SK-N-SH (cell line): ENCODE measurements around the gene PPP1R9A. TPM values are rescaled to one million over a fixed set of nuclear protein-coding genes. Genes with fewer than 3 reads are reported as not detected.

Experiments used
- CTCF ChIA-PET: fragments of 300-600, 350-600 bp; formaldehyde crosslinking; extraction: SDS; loops from one replicate; lab custom pipeline; 2021; lab: Yijun Ruan, JAX
- POLR2A ChIA-PET: fragments of 350-600 bp; sonication (Branson Sonifier 250); formaldehyde crosslinking; extraction: SDS; loops from one replicate; lab custom pipeline; 2020; ENCODE audit warnings: antibody characterized with exemption, inconsistent platforms; lab: Yijun Ruan, JAX
- DNase-seq: peaks from one replicate; pipeline ENCODE4 v3.0.0; 2012
- H2AFZ ChIP-seq: fragments of 200-600 bp; sonication (generic); 2 replicates; pipeline ENCODE4 v1.8.1; 2016; ENCODE audit warnings: antibody characterized with exemption, mild to moderate bottlenecking, low read depth
- H3F3A ChIP-seq: fragments of 200-600 bp; sonication (generic); replicated peaks from 2 replicates; pipeline ENCODE3; 2016; ENCODE audit warnings: antibody characterized with exemption, mild to moderate bottlenecking; ENCODE audit not compliant: insufficient read depth
- H3K27ac ChIP-seq, 2 experiments: fragments of 200-500 bp in 1 of 2; fragments of 200-600 bp in 1 of 2; sonication (Bioruptor generic) in 1 of 2; sonication (generic), shearing (Covaris generic) in 1 of 2; 2 replicates each; pipeline versions ENCODE4 v1.5.1 to v1.6.1; 2014 to 2016; ENCODE audit warnings: low read depth in 2 of 2, inconsistent platforms in 1 of 2, low read length in 1 of 2, mild to moderate bottlenecking in 1 of 2, mixed read lengths in 1 of 2
- H3K27me3 ChIP-seq: fragments of 200-600 bp; sonication (generic), shearing (Covaris generic); 2 replicates; pipeline ENCODE4 v1.6.1; 2016; ENCODE audit warnings: mixed run types; ENCODE audit not compliant: insufficient read depth
- H3K36me3 ChIP-seq, 2 experiments: fragments of 200-500 bp in 1 of 2; fragments of 200-600 bp in 1 of 2; sonication (Bioruptor generic) in 1 of 2; sonication (generic) in 1 of 2; replicated peaks in 1 of 2; 2 replicates each; pipeline versions ENCODE3 to v1.5.1; 2014 to 2016; ENCODE audit warnings: low read length in 1 of 2, mild to moderate bottlenecking in 1 of 2; ENCODE audit not compliant: insufficient read depth in 2 of 2, control insufficient read depth in 1 of 2
- H3K4me1 ChIP-seq, 2 experiments: fragments of 200-500 bp in 1 of 2; fragments of 200-600 bp in 1 of 2; sonication (Bioruptor generic) in 1 of 2; sonication (generic), shearing (Covaris generic) in 1 of 2; 2 replicates each; pipeline versions ENCODE4 v1.5.1 to v1.6.1; 2014 to 2016; ENCODE audit warnings: low read depth in 1 of 2, low read length in 1 of 2, mixed run types in 1 of 2; ENCODE audit not compliant: insufficient read depth in 2 of 2, control insufficient read depth in 1 of 2
- H3K4me2 ChIP-seq: fragments of 200-600 bp; sonication (generic), shearing (Covaris generic); 2 replicates; pipeline ENCODE4 v1.6.1; 2017; ENCODE audit warnings: mixed run types
- H3K4me3 ChIP-seq, 2 experiments: fragments of 200-500 bp in 1 of 2; fragments of 200-600 bp in 1 of 2; sonication (Bioruptor generic) in 1 of 2; sonication (generic), shearing (Covaris generic) in 1 of 2; 2 replicates each; pipeline versions ENCODE4 v1.5.1 to v1.8.1; 2014 to 2016; ENCODE audit warnings: low read depth in 2 of 2, inconsistent platforms in 1 of 2, low read length in 1 of 2, mild to moderate bottlenecking in 1 of 2, mixed read lengths in 1 of 2, moderate library complexity in 1 of 2
- H3K79me2 ChIP-seq: fragments of 200-600 bp; sonication (generic); 2 replicates; pipeline ENCODE4 v1.8.1; 2017; ENCODE audit warnings: mild to moderate bottlenecking; ENCODE audit not compliant: insufficient read depth
- H3K9ac ChIP-seq: fragments of 200-600 bp; sonication (generic); 2 replicates; pipeline ENCODE4 v1.6.1; 2017; ENCODE audit warnings: mixed run types
- H3K9me2 ChIP-seq: fragments of 200-600 bp; sonication (generic); 2 replicates; pipeline ENCODE4 v1.6.1; 2017; ENCODE audit warnings: mixed run types
- H3K9me3 ChIP-seq: fragments of 200-600 bp; sonication (generic); 2 replicates; pipeline ENCODE4 v1.6.1; 2017; ENCODE audit warnings: mixed run types, mild to moderate bottlenecking, moderate library complexity
- H4K20me1 ChIP-seq: fragments of 200-600 bp; sonication (generic); 2 replicates; pipeline ENCODE4 v1.6.1; 2017; ENCODE audit warnings: mild to moderate bottlenecking, mixed run types; ENCODE audit not compliant: insufficient read depth
- CHD2 ChIP-seq: fragments of 150-350 bp; IDR thresholded peaks from 2 replicates; pipeline ENCODE4 v1.6.1; 2018; ENCODE audit warnings: low read length; ENCODE audit not compliant: partially characterized antibody
- ELF1 ChIP-seq: IDR thresholded peaks from 2 replicates; pipeline ENCODE4 v1.4.0; 2012
- EP300 ChIP-seq, 2 experiments: IDR thresholded peaks; 2 replicates each; pipeline versions ENCODE4 v1.4.0 to v1.6.1; 2012; ENCODE audit warnings: borderline replicate concordance in 1 of 2, low read depth in 1 of 2, low read length in 1 of 2
- FOXJ3 ChIP-seq: sonication (generic); formaldehyde crosslinking; IDR thresholded peaks from 2 replicates; pipeline ENCODE4 v1.5.1; 2020; ENCODE audit warnings: mild to moderate bottlenecking, missing genetic modification reagents
- GABPA ChIP-seq: IDR thresholded peaks from 2 replicates; pipeline ENCODE4 v1.4.0; 2012; ENCODE audit warnings: low read depth, mild to moderate bottlenecking
- MEF2A ChIP-seq: IDR thresholded peaks from 2 replicates; pipeline ENCODE4 v1.4.0; 2012; ENCODE audit warnings: low read depth, borderline replicate concordance
- NFIC ChIP-seq: IDR thresholded peaks from 2 replicates; pipeline ENCODE4 v1.4.0; 2012; ENCODE audit warnings: borderline replicate concordance
- NRF1 ChIP-seq: IDR thresholded peaks from 2 replicates; pipeline ENCODE4 v1.6.1; 2012; ENCODE audit warnings: low read depth, mild to moderate bottlenecking, low read length
- SMC3 ChIP-seq: IDR thresholded peaks from 2 replicates; pipeline ENCODE4 v1.6.1; 2012; ENCODE audit warnings: low read depth, low read length, improper control_type of control experiment
- TAF1 ChIP-seq: IDR thresholded peaks from 2 replicates; pipeline ENCODE4 v1.6.1; 2012; ENCODE audit warnings: low read depth, mild to moderate bottlenecking, low read length, moderate library complexity, borderline replicate concordance
- TCF12 ChIP-seq: IDR thresholded peaks from 2 replicates; pipeline ENCODE4 v1.4.0; 2012
- YY1 ChIP-seq: IDR thresholded peaks from 2 replicates; pipeline ENCODE4 v1.4.0; 2012; ENCODE audit warnings: low read depth, mild to moderate bottlenecking
- WGBS: methylation state at CpG from one replicate; pipeline ENCODE4 v1.1.6; 2017; ENCODE audit warnings: low lambda C conversion rate; 5-methylcytosine and 5-hydroxymethylcytosine counted together
- polyA plus RNA-seq, 3 experiments: library from polyadenylated mRNA; depleted of rRNA; stranded (reverse); fragments of >200 nt; gene quantifications; 2 replicates each; pipeline ENCODE4 v1.2.3, GENCODE V29; 2012
- TF ChIP-seq, protein P1 (sequence below): IDR thresholded peaks from 2 replicates; pipeline ENCODE4 v1.4.0; 2012; ENCODE audit warnings: low read depth, borderline replicate concordance
- TF ChIP-seq, protein P2 (sequence below): IDR thresholded peaks from 2 replicates; pipeline ENCODE4 v1.4.0; 2012; ENCODE audit warnings: low read depth

Gene PPP1R9A
- polyA plus RNA-seq, 1 of the 3 experiments (the other 2 are of a cell fraction): 0.30 TPM

GRCh38 chr7:95229301-95229700 lies 321.9 kb downstream of the PPP1R9A start:
- Histone ChIP-seq H3K36me3 (no peaks in the 10 kb centered on the region), H3K27me3 (no peaks in the 10 kb centered on the region), H3K4me2 (no peak overlapping the region), H2AFZ (no peak overlapping the region; the same call in 1 of the 2 replicates), H3K9me2 (no peaks in the 10 kb centered on the region), H3F3A (no peaks in the 10 kb centered on the region), H3K79me2 (no peaks in the 10 kb centered on the region), H3K4me3 (no peak overlapping the region), H3K27ac (no peak overlapping the region), H4K20me1 (no peaks in the 10 kb centered on the region), H3K4me1 (no peaks in the 10 kb centered on the region), H3K9ac (no peak overlapping the region), H3K9me3 (no peaks in the 10 kb centered on the region)
- 33% methylated on average over 1 of the region's 5 CpGs for WGBS
- TF ChIP-seq NFIC (no peak), ELF1 (no peak), NRF1 (no peak), MEF2A (no peak), FOXJ3 (CRISPR knock-in tag) (no peak), CHD2 (no peak), SMC3 (no peak), TAF1 (no peak)
- TF ChIP-seq, protein P1, sequence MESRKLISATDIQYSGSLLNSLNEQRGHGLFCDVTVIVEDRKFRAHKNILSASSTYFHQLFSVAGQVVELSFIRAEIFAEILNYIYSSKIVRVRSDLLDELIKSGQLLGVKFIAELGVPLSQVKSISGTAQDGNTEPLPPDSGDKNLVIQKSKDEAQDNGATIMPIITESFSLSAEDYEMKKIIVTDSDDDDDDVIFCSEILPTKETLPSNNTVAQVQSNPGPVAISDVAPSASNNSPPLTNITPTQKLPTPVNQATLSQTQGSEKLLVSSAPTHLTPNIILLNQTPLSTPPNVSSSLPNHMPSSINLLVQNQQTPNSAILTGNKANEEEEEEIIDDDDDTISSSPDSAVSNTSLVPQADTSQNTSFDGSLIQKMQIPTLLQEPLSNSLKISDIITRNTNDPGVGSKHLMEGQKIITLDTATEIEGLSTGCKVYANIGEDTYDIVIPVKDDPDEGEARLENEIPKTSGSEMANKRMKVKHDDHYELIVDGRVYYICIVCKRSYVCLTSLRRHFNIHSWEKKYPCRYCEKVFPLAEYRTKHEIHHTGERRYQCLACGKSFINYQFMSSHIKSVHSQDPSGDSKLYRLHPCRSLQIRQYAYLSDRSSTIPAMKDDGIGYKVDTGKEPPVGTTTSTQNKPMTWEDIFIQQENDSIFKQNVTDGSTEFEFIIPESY: no peak
- ChIA-PET CTCF (interaction anchor here (1.6 to 3.9 kb wide), 2 partner anchors 18 to 780 kb away, joined by 3 to 14 read pairs; no protein-coding TSS in a partner anchor), POLR2A (no interaction called here)
- no peak for DNase-seq

DNA sequence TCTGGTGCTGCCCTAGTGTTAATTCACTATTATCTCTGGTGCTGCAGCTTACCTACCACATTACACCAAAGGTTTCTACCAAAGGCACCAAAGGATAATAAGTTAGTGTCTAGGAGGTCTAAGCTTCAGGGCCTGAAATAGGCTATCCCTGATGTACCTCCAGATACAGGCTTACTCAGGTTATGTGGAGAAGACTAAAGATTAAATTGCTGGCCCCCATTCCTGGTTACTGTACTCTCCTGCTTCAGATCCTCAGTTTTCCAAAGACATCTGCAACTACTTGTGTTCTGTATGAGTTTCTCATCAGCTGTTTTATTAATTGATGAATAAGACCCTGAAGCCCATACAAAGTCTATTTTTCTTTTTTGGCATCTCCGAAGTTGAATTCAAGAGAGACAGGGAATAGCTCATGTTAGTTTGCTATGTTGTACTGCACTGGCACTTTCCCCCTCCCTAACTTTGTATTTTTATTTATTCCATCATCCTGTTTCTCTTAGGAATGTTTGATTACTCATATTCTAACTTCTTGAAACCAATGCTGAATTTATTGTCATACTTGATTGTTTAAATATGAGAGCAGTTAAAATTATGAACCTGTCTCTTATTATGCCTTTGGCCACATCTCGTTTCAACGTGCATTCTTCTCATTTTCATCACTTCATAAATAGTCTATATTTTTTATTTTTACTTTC lies 331.0 kb downstream of the PPP1R9A start:
- Histone ChIP-seq H3F3A (no peaks in the 10 kb centered on the region), H3K9me2 (no peaks in the 10 kb centered on the region; the same call in 1 of the 2 replicates), H3K79me2 (no peaks in the 10 kb centered on the region), H3K4me2 (peak overlapping the region; percentile 50), H4K20me1 (no peaks in the 10 kb centered on the region), H3K27ac (no peak overlapping the region), H2AFZ (peak overlapping the region; percentile 64), H3K27me3 (no peaks in the 10 kb centered on the region), H3K9ac (no peak overlapping the region), H3K4me3 (peak overlapping the region; percentile 17 to 23; a peak in 1 of 4 replicates), H3K9me3 (0 out of 2 replicates have a peak, but pooled peaks cover 3% of the 10 kb centered on the region), H3K4me1 (no peaks in the 10 kb centered on the region; a peak in 2 of 4 replicates), H3K36me3 (no peaks in the 10 kb centered on the region)
- ChIA-PET CTCF (interaction anchor here (2.0 kb wide), 1 partner anchor 9 kb away, joined by 9 read pairs; no protein-coding TSS in a partner anchor), POLR2A (no interaction called here)
- WGBS: 13% methylated on average over 3 of the region's 3 CpGs
- no peak for DNase-seq
- TF ChIP-seq YY1 (no peak), GABPA (no peak), TCF12 (0 out of 2 replicates have a peak, but pooled peaks have one; percentile 6), EP300 (IDR thresholded peaks at IDR 0.05; ENCODE audit: borderline replicate concordance in 1 of 2, low read depth in 1 of 2, low read length in 1 of 2) (no peak)
- TF ChIP-seq, protein P2, sequence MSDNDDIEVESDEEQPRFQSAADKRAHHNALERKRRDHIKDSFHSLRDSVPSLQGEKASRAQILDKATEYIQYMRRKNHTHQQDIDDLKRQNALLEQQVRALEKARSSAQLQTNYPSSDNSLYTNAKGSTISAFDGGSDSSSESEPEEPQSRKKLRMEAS: no peak
